ENCODE measurements around the gene HACD4.
"Not testable (repeated sequence)": the region's sequence is repeated elsewhere in the genome, so short reads cannot be mapped to it uniquely, and the experiment has no call there.

HACD4 gene

GRCh38 chr9:20973246-20973947 lies 58.0 kb downstream of the HACD4 start:
- not testable (repeated sequence) for DNase-seq (ENCODE audit: low spot score)

- no peak for DNase-seq (ENCODE audit: low spot score)
Observed at GRCh38 chr9:20972684-20973083, 58.8 kb downstream of the HACD4 start.

GRCh38 chr9:20962536-20963225 lies 68.8 kb downstream of the HACD4 start:
- no peak for DNase-seq (ENCODE audit: low spot score)

GRCh38 chr9:20950707-20951106 lies 80.7 kb downstream of the HACD4 start:
- no peak for DNase-seq (ENCODE audit: low spot score)
